Heart left ventricle (tissue), 13 donors: ENCODE results near the gene ZBTB4.

Experiments used
- POLR2A ChIP-seq, 2 donors: fragments of 450-650 bp; IDR thresholded peaks; one replicate each; pipeline ENCODE4 v1.6.1; 2017; ENCODE audit warnings: antibody characterized with exemption in 2 of 2, mild to moderate bottlenecking in 2 of 2, moderate library complexity in 2 of 2
- TF ChIP-seq, protein P1 (sequence below), 12 donors: fragments of 200-600 bp; sonication (generic) in 4 of 12; IDR thresholded peaks; one replicate each; pipeline versions ENCODE4 v1.5.0 to v1.8.0; 2018 to 2022; ENCODE audit warnings: antibody characterized with exemption in 12 of 12, mild to moderate bottlenecking in 5 of 12
- donor health status: ischemic (EF 13 %, LVEDD 7.1; RV severe dilation, severe dysfunction).
- donor health status: DM: no; HTN: yes; CAD: no.
- donor health status: DM: no; HTN: no; CAD: no.
- donor health status: ischemic (EF 25% LVEDD 6.9; RV normal size, moderate dysfunction).
- donor health status: ischemic (EF 25% LVEDD 5.7; RV mildly dilated, moderate dysfunction).
- donor health status: ischemic (EF 35%, LVEDD 5.7; RV mildly dilated, moderate dysfunction).
- donor health status: nonischemic (EF 11% LVEDD 7.7; RV severe dilation, severe dysfunction).
- donor health status: DM: yes; HTN: yes; CAD: no.
- donor health status: PGD.
- donor health status: ischemic (EF 29% LVEDD 5.4; RV normal size, mild dysfunction).
- donor health status: nonischemic (EF 23%, LVEDD 6.1; RV moderate dilation, normal function).

DNA sequence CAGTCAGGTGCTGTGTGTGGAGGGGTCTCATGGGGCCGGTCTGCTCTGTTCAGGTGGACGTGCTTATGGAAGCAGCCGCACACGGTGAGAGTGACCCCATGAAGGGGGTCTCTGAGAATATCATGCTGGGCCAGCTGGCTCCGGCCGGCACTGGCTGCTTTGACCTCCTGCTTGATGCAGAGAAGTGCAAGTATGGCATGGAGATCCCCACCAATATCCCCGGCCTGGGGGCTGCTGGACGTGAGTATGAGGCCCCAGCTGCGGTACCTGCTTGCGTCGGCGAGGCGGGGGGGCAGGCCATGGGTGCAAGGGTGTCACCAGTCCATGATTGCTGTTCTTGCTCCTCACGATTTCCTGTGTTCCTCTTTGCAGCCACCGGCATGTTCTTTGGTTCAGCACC lies 32.7 kb upstream of the ZBTB4 start:
- TF ChIP-seq, protein P1, sequence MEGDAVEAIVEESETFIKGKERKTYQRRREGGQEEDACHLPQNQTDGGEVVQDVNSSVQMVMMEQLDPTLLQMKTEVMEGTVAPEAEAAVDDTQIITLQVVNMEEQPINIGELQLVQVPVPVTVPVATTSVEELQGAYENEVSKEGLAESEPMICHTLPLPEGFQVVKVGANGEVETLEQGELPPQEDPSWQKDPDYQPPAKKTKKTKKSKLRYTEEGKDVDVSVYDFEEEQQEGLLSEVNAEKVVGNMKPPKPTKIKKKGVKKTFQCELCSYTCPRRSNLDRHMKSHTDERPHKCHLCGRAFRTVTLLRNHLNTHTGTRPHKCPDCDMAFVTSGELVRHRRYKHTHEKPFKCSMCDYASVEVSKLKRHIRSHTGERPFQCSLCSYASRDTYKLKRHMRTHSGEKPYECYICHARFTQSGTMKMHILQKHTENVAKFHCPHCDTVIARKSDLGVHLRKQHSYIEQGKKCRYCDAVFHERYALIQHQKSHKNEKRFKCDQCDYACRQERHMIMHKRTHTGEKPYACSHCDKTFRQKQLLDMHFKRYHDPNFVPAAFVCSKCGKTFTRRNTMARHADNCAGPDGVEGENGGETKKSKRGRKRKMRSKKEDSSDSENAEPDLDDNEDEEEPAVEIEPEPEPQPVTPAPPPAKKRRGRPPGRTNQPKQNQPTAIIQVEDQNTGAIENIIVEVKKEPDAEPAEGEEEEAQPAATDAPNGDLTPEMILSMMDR (IDR thresholded peaks at IDR 0.05): no peak
- TF ChIP-seq POLR2A (IDR thresholded peaks at IDR 0.05): no peak
